ENCODE measurements around the gene NR4A1.

DNA sequence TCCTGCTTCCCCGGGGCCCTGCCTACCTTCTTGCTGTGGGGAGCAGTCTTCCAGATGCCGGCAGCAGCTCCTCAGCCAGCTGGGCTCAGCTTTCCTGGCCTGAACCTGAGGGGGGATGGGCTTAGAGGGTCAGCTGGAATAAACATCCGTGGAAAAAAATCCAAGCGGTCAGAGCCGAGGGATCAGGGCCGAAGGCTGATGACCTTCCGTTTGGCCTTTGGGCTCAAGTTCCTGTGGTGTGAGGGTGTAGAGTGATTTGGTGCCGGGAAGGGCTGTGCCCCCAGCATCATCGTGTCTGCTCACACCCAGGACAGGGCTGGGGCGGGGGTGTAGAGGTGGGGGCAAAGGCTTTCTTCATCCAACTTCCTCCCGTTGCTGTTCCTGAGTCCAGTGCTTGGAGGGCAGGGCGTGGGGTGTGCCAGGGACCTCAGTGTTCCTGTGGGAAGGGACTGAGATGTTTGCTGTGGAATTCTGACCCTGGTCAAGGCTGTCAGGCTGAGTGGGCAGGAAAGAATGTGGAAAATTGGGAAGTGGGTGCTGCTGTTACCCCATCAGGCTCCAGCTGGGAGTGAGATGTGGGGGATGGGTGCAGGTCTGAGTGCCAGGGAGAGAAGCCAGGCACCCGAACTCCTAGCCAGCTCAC lies 30.9 kb downstream of the NR4A1 start:
- TF ChIP-seq NR1H2 (CRISPR knock-in tag; IDR thresholded peaks at IDR 0.05): no peak
- TF ChIP-seq, protein P1, sequence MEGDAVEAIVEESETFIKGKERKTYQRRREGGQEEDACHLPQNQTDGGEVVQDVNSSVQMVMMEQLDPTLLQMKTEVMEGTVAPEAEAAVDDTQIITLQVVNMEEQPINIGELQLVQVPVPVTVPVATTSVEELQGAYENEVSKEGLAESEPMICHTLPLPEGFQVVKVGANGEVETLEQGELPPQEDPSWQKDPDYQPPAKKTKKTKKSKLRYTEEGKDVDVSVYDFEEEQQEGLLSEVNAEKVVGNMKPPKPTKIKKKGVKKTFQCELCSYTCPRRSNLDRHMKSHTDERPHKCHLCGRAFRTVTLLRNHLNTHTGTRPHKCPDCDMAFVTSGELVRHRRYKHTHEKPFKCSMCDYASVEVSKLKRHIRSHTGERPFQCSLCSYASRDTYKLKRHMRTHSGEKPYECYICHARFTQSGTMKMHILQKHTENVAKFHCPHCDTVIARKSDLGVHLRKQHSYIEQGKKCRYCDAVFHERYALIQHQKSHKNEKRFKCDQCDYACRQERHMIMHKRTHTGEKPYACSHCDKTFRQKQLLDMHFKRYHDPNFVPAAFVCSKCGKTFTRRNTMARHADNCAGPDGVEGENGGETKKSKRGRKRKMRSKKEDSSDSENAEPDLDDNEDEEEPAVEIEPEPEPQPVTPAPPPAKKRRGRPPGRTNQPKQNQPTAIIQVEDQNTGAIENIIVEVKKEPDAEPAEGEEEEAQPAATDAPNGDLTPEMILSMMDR (IDR thresholded peaks at IDR 0.05): no peak
- TF ChIP-seq, protein P2, sequence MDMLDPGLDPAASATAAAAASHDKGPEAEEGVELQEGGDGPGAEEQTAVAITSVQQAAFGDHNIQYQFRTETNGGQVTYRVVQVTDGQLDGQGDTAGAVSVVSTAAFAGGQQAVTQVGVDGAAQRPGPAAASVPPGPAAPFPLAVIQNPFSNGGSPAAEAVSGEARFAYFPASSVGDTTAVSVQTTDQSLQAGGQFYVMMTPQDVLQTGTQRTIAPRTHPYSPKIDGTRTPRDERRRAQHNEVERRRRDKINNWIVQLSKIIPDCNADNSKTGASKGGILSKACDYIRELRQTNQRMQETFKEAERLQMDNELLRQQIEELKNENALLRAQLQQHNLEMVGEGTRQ (CRISPR knock-in tag; IDR thresholded peaks at IDR 0.05): no peak
- no peak for TF ChIP-seq TP53 (CRISPR knock-in tag; IDR thresholded peaks at IDR 0.05)
- no peak for TF ChIP-seq CREB1 (CRISPR knock-in tag; IDR thresholded peaks at IDR 0.05)
- TF ChIP-seq JUN (CRISPR knock-in tag; IDR thresholded peaks at IDR 0.05): no peak
- TF ChIP-seq, protein P3, sequence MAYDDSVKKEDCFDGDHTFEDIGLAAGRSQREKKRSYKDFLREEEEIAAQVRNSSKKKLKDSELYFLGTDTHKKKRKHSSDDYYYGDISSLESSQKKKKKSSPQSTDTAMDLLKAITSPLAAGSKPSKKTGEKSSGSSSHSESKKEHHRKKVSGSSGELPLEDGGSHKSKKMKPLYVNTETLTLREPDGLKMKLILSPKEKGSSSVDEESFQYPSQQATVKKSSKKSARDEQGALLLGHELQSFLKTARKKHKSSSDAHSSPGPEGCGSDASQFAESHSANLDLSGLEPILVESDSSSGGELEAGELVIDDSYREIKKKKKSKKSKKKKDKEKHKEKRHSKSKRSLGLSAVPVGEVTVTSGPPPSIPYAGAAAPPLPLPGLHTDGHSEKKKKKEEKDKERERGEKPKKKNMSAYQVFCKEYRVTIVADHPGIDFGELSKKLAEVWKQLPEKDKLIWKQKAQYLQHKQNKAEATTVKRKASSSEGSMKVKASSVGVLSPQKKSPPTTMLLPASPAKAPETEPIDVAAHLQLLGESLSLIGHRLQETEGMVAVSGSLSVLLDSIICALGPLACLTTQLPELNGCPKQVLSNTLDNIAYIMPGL (CRISPR knock-in tag; IDR thresholded peaks at IDR 0.05): no peak
- no peak for TF ChIP-seq IRF2 (CRISPR knock-in tag; IDR thresholded peaks at IDR 0.05; ENCODE audit: borderline replicate concordance, low read depth)
- TF ChIP-seq, protein P4, sequence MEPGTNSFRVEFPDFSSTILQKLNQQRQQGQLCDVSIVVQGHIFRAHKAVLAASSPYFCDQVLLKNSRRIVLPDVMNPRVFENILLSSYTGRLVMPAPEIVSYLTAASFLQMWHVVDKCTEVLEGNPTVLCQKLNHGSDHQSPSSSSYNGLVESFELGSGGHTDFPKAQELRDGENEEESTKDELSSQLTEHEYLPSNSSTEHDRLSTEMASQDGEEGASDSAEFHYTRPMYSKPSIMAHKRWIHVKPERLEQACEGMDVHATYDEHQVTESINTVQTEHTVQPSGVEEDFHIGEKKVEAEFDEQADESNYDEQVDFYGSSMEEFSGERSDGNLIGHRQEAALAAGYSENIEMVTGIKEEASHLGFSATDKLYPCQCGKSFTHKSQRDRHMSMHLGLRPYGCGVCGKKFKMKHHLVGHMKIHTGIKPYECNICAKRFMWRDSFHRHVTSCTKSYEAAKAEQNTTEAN (CRISPR knock-in tag; IDR thresholded peaks at IDR 0.05): no peak
